Endometrial microvascular endothelial cells (primary cell): Measurements from ENCODE around the gene FAM120AOS. TPM values are rescaled to one million over a fixed set of nuclear protein-coding genes. Genes with fewer than 3 reads are reported as not detected.

Experiments used
- in situ Hi-C: cut with HindIII; loops from 2 replicates; pipeline ENCODE4 v1.10.0; 2017; ENCODE audit warnings: low sequenced_read_pairs, low pct_unique_long_range_greater_than_20kb; ENCODE audit errors: inconsistent ontology term
- total RNA-seq: library from RNA; depleted of rRNA; stranded (reverse); fragments of >200 nt; gene quantifications from one replicate; pipeline ENCODE4 v1.2.3, GENCODE V29; 2015; ENCODE audit errors: inconsistent ontology term

The FAM120AOS gene
- total RNA-seq, 1 donor from 2014 or later, result 33.6 TPM

- in situ Hi-C loops, result no loop called here
Observed at GRCh38 chr9:93470391-93470790, 17.0 kb upstream of the FAM120AOS start.

- in situ Hi-C loops, result no loop called here
Observed at GRCh38 chr9:93468763-93469456, 15.5 kb upstream of the FAM120AOS start.

DNA sequence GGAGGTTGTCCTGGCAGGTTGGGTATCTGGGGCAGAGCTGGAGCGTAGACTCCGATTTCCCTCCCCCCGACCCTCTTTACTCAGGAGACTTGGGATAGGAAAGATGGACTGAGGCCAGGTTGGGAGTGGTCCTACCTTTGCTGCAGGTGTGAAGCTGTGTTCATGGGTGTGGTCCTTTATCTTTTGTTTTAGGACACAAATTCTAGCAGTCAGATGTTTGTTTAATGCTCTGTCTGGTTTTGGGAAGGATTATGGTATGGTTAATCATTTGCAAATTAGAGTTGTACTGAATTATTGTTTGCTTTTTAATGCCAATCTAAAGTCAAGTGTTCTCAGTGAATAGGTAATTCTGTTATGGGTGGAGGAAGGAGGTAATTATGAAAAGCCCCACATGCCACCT, 14.1 kb upstream of the FAM120AOS start:
- in situ Hi-C loops, result no loop called here

- in situ Hi-C loops, result no loop called here
Observed at GRCh38 chr9:93467062-93467416, 13.7 kb upstream of the FAM120AOS start.

DNA sequence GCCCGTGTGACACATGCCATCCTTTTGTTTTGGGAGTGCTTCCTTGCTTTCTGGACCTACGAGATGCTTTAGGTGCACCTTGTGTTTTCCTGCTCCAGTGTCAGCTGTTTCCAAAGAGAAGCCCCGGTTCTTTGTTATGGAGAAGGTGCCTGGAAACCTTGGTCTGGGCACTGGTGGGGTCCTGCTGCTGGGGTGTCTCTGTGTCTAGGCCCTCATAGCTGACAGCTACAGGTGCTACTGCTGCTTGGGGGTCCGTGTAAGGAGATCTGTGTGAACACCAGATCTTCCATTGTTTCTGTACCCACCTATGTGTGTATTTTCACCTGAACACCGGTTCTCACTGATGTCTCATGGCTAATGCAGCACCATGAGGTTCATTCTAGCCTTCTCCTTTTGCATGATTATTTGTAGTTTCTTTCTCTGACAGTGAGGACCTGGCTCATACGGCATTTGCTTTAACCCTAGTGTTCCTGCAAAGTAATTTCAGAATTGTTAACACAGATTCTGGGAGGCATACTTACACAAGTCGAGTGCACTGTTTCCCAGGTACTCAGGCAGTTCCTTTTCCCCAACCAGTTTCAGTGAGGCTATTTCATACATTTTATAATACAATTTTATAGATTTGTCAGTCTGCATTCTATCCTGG, 13.2 kb upstream of the FAM120AOS start:
- in situ Hi-C loops, result no loop called here

- in situ Hi-C loops, result no loop called here
Observed at GRCh38 chr9:93465855-93466254, 12.5 kb upstream of the FAM120AOS start.

DNA sequence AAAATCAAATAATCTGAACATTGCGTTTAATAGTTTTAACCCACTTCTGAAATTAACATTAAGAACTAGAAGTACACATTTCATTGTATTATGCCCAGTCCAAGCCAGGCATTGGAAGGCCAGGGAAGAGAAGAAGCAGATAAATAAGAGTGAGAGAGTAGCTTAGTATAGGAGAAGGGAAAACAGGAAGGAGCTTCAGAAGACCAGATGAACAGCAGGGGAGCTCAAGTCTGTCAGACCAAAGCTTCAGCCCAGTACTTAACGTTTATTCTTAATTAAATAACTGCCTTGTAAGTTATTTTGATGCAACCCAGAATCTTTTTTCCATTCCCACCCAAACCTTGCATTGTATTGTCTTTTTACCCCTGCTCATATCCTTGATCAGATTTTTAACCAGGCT, 11.5 kb upstream of the FAM120AOS start:
- in situ Hi-C loops, result no loop called here

DNA sequence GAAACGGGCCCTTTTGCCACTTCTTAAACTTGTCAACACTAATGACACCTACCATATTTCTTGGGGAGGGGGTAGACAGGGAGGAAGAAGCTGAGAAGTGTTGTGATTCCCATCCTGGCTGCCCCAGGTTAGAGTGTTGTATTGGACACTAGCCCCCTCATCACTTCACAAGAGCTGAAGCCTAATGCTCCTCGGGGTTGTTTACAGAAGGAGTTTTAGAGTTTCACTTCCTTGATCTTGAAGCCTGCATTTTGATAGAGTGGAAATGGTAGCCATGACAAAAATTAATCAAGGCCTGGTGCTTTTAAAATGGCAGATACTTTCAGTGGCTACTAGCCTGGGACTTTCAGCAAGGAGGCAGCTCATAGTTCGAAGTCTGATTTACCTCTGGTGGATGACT, 11.0 kb upstream of the FAM120AOS start:
- in situ Hi-C loops, result no loop called here

- in situ Hi-C loops, result no loop called here
Observed at GRCh38 chr9:93463638-93464248, 10.4 kb upstream of the FAM120AOS start.

DNA sequence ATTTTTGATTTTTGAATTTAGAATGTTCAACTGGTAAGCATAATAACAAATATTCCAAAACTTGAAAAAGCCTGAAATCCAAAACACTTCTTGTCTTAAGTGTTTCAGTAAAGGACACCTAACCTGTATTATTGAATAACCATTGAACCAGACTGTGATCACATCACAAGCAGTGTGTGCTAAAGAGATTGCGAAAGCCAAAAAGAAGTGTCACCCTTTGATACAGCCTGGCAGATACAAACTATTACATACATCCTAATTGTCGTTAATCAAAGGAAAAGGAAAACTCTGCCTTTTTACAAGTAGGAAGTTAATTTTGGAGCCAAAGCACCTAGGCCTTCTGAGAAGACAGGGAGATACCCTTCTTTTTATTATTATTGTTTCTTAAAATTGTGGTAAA, 8.4 kb upstream of the FAM120AOS start:
- in situ Hi-C loops, result no loop called here

DNA sequence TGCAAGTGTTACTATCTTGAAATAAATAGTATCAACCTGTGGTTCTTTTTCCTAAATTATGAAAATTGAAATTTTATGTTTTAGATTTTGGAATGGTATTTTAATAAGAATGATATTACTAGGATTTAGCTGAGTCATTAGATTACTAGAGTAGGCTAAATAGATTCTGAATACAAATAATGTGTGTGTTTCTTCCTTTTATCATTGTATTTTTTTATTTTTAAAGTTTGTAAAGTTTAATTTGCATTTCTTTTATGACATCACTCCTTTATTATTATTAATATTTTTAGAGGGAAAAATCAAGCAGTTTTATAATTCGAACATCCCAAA, 8.0 kb upstream of the FAM120AOS start:
- in situ Hi-C loops, result no loop called here

- in situ Hi-C loops, result no loop called here
Observed at GRCh38 chr9:93460689-93461413, 7.5 kb upstream of the FAM120AOS start.

- in situ Hi-C loops, result no loop called here
Observed at GRCh38 chr9:93459432-93459847, 6.1 kb upstream of the FAM120AOS start.

DNA sequence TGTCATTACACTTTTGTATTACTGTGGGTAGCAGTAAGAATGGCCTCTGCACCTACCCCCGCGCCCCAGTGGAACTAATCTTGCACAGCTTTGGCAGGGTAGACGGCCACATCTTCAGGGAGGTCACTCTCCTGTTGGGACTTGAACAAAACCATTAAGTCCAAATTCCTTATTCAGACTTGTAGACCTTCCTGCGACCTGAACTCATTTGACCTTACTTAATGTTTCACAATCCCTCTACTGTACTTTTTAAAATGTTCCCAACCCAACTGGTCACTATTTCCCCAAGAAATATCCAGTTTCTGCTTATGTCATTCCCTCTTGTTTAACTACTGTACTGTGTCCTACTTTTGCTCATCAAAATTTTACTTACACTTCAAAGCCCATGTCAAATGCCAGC, 5.3 kb upstream of the FAM120AOS start:
- in situ Hi-C loops, result no loop called here

DNA sequence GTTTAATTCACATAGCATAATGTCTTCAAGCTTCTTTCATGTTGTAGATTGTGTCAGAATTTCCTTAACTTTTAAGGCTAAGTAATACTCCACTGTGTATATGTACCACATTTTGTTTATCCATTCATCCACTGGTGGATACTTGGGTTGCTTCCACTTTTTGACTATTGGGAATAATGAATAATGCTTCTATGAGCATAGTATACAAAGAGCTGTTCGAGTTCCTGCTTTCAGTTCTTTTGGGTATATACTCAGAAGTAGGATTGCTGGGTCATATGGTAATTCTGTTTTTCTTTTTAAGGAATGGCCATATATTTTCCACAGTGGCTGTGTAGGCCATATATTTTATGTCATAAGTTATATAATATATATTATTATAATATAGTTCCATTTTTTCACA, 3.6 kb upstream of the FAM120AOS start:
- in situ Hi-C loops, result no loop called here

DNA sequence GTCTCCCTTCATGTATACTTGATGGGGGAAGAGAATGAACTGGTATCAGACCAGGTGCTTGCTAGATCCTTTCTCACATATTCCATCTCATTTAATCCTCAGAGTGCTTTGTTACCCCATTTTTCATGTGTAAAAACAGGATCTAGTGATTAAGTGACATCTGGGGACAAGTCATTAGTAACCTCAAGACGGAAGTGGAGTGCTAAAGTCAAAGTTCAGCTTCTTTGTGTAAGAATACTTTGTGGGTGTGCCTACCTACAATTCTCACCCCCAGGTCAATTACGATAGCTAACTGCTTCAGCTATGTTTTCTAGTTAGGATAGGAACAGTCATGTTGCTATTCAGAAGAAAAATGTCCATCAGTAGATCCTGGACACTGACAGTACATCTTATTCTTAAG, 3.1 kb upstream of the FAM120AOS start:
- in situ Hi-C loops, result no loop called here

DNA sequence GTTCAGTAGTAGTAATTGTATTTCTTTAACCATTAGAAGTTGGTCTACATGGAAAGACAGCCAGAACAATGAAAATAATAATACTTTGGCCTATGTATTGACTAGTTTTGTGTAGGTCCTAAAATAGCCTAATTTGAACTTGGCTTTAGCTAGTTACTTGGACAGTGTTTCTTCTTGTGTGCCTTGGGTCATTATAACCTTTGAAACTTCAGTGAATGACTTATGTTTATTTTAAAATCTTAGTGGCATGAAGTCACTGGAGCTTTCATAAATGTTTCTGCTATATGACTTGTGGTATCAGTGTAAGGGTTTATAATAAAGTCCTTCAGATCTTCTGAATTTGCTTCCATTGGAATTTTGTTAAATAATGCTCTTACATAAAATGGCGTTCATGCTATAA, 2.6 kb upstream of the FAM120AOS start:
- in situ Hi-C loops, result no loop called here

- in situ Hi-C loops, result no loop called here
Observed at GRCh38 chr9:93452710-93453046, 703 bp downstream of the FAM120AOS start.

DNA sequence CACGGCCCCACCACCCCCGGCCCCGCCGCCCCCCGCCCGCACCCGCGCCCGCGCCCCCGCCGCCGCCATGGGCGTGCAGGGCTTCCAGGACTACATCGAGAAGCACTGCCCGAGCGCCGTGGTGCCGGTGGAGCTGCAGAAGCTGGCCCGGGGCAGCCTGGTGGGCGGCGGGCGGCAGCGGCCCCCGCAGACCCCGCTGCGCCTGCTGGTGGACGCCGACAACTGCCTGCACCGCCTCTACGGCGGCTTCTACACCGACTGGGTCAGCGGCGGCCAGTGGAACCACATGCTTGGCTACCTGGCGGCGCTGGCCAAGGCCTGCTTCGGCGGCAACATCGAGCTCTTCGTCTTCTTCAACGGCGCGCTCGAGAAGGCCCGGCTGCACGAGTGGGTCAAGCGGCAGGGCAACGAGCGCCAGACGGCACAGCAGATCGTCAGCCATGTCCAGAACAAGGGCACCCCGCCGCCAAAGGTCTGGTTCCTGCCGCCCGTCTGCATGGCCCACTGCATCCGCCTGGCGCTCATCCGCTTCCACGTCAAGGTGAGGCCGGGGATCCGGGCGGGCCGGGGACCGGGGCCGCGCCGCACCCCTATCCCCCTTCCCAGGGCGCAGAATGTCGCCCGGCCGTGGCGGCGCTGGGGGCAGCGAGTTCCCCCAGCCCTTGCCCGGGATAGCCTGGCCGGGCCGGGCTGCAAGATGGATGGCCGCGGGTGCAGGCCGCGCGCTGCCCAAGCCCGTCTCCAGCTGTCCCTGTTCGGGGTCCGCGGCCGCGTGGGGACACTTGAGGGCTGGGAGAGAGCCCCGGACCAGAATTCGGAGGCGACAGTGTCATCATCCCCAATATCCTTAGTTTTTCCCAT, 1.3 kb downstream of the FAM120AOS start:
- in situ Hi-C loops, result no loop called here
